GM04503 (cell line): ENCODE results near the gene TTLL7.
"Not testable (repeated sequence)": the region's sequence is repeated elsewhere in the genome, so short reads cannot be mapped to it uniquely, and the experiment has no call there.

ENCODE experiments used
- DNase-seq: peaks from one replicate; pipeline ENCODE4 v3.0.0-alpha.2; 2012; ENCODE audit warnings: low read depth

Gene TTLL7

DNA sequence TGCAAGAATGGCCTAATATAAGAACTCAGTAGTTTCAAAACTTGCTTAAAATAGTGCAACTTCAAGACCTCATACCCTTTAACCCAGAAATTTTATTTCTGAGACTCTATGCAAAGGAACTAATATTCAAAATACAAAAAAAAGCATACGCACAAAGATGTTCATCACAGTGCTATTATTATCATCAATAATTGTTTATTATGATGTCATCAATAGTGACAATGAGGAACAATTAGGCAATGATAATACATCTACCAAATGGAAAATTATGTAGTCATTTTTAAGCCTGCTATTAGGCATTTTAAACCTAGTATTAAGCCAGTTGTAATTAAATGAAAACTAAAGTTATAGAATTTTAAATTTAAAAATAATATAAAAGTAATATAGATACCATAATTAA lies 3.3 kb downstream of the TTLL7 start:
- DNase-seq, result no peak

DNA sequence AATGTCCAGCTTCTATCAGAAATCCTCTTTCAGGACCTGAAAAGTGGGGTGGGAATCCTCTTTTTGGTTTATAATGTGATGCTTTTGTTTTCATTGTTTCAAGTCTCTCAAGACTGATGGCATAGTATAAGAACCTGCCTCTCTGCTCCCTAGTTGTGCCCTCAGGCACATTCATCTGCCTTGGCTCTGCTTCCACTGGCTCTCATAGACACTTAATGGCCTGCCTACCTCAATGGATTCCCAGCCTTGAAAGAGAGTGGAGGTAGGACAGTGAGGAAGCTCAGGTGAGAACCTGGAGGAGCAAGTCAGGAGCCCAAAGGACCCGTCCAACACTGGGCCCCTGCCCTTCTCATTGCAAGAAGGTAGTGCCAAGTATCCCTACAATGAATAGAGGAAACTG lies 4.8 kb downstream of the TTLL7 start:
- no peak for DNase-seq

DNA sequence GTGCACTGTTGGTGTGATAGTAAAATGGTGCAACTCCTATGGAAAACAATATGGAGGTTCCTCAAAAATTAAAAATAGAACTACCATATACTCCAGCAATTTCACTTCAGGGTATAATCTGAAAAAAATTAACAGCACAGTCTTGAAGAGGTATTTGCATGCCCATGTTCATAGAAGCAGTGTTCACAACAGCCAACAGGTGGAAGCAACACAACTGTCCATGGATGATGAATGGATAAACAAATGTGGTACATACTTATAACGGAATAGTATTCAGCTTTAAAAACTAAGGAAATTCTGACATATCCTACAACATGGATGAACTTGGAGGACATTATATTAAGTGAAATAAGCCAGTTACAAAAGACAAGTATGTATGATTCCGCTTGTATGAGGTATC lies 8.2 kb downstream of the TTLL7 start:
- DNase-seq, result no peak

DNA sequence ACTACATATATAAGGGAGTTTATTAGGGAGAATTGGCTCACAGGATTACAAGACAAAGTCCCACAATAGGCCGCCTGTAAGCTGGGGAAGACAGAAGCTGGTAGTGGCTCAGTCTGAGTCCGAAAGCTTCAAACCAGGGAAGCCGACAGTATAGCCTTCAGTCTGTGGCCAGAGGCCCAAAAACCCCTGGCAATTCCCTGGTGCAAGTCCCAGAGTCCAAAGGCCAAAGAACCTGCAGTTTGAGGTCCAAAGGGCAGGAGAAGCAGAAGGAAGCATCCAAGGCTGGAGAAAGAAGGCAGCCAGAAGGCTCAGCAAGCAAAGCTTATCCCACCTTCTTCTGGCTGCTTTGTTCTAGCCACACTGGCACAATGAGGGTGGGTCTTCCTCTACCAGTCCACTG lies 13.9 kb downstream of the TTLL7 start:
- no peak for DNase-seq

DNA sequence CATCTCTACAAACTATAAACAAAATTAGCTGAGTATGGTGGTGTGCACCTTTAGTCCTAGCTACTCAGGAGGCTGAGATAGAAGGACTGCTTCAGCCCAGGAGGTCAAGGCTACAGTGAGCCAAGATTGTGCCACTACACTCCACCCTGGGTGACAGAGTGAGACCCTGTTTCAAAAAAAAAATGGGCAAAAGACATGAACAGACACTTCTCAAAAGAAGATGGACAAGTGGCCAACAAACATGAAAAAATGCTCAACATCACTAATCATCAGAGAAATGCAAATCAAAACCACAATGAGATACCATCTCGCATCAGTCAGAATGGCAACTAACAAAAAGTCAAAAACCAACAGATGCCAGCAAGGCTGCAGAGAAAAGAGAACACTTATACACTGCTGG lies 15.0 kb downstream of the TTLL7 start:
- not testable (repeated sequence) for DNase-seq

DNA sequence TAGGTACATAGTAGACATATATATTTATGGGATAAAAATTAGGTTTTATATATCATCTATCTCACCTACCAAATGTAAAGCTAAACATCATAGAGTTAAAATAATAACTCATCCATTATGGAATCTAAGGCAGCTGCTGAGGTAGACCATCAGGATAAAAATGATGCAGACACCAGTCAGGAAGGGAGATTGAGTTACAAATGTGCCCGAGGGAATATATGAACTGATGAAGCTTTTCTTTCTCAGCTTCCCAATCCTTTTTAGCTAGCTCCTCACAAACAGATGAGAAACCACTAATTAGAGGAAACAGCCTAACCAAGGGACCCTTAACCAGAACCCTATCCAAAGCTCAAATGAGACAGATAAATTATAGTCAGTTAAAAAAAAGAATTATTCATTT lies 20.9 kb downstream of the TTLL7 start:
- DNase-seq, result no peak

DNA sequence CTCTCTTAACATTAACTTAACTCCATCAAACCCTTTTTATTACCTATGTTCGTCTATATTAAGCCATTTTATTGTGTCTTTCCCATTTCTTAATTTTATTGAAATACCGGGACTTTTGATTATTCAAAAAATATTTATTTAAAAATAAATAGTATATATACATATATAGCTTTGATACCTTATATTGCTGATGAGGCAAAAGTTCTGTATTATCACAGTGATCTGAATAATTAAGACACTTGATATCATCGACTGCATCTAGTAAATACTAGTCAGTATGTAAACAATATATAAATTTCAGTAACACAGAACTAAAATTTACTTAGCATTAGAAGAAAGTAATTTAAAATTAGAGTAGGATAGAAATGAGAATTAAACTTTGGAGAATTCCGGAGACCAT lies 22.0 kb downstream of the TTLL7 start:
- no peak for DNase-seq

DNA sequence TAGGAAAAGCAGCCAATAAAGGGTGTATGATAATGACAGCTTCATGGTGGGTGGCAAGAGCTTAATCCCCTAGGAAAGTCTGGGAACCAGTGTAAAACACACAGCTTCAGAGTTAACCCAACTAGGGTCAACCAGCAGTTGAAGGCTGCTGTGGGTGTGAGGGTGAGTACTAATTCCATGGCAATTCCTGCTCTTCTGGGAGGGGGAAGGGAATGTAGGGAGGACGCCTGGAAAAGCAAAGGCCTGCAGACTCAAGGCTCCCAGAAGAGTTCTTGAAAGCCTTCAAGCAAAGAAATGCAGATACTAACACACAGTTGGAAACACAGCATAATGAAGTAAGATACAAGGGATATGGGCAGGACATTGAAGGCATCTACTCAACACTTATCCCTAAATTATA lies 28.1 kb downstream of the TTLL7 start:
- no peak for DNase-seq

DNA sequence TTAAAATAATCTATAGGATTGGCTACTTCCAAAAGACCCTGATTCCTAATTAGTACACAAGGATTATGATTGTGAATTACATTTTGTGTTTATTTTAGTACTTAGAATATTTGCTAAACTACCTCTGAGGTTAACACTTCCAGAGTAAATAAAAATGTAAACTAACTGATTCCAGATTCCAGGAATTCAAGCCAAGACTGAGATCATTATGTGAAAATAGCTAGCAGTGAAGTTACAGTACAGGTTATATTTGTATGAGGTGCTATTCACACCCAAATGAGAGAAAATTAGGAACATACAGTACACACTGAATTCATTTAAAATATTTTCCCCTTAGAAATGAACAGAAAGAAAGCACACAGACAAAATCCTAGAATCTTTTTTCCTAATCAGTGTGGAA lies 28.8 kb downstream of the TTLL7 start:
- DNase-seq, result no peak

DNA sequence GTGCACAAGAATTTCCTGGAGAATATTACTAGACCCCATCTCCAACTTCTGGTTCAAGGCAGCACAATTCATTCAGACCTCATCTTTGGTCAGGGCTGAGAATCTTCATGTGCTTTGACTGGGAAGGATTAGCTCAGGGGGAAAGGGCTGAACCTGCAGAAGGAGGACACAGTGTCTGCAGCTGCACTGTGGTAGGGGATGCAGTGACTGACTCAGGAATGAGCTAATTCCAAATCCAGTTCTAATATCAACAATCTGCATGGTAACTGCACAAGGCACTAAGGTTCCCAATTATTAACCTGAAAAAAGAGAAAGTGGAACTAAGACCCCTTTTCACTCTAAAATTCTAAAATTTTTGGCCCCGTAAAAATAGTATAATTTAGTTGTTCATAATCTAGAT lies 31.6 kb downstream of the TTLL7 start:
- DNase-seq, result no peak

DNA sequence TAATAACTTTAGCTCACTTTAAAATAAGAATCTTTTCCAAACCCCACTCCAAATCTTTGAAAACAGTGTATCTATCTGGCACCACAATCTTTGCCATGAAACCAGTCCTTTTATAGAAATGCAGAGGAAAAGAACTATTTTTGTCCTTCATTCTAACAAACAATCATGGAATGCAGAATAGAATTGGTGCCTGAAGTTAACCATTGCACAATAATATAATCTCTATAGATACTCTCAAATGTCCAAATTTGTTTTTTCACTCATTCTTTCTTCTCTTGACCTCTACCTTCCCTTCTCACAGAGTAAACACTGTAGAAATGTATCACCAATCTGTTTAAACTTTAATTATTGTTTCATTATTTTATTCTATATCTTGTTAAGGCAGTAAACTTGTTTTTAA lies 34.8 kb downstream of the TTLL7 start:
- DNase-seq, result no peak

DNA sequence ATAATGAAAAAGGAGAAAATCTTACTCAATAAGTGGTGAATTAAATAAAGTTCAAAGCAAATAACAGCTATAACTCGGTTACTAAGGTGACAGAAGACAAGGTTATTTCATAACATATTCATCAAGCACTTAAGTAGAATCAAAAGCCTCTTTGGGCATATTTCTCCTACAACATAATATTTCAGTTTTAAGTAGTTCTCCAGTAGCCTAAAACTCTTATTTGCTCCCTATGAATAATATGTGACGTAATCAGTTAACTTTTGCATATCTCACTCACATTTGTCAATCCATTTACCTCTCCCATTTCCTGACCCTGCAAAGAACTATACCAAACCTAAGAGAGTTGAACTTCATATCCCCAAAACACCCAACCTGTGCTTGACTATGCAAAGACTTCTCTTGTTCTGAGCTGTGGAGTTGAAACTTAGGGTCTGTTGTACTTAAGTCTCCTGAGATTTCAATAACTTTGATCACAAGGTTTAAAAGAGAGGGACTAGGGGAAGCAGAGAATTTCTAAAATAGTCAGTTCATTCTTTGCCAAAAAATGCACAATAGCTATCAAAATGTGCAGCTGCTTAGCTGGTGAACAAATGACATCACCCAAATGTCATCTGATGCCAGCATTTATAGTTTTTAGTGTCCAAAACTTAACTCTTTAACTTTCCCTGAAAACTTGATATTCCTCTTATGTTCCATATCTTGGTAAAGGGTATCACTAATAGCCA lies 37.2 kb downstream of the TTLL7 start:
- no peak for DNase-seq

DNA sequence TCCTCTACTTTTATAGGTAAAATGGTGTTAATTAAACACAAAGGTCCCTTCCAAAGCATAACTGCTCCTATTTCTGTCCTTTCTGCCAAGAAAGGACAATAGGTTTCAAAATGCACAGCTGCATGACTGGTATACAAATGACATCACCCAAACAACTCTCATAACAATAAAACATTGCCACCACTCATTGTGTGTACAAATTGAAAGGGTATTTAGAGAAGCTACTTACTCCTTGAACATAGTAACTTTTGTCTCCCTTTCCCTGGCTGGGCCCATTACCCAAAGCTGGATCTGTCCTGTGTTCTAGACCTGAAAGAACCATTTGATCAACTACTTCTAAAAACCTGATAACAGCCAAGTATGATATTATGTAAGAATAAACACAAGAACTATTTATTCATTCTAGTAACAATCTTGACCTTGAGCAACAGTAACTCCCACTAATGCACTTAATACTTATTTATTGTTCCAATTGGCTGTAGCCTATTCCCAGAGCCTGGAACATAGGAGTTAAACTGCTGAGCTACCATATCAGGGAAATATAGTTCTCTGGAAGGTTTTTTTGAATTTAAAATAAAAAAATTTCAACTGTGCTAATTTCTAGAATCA lies 38.2 kb downstream of the TTLL7 start:
- no peak for DNase-seq

DNA sequence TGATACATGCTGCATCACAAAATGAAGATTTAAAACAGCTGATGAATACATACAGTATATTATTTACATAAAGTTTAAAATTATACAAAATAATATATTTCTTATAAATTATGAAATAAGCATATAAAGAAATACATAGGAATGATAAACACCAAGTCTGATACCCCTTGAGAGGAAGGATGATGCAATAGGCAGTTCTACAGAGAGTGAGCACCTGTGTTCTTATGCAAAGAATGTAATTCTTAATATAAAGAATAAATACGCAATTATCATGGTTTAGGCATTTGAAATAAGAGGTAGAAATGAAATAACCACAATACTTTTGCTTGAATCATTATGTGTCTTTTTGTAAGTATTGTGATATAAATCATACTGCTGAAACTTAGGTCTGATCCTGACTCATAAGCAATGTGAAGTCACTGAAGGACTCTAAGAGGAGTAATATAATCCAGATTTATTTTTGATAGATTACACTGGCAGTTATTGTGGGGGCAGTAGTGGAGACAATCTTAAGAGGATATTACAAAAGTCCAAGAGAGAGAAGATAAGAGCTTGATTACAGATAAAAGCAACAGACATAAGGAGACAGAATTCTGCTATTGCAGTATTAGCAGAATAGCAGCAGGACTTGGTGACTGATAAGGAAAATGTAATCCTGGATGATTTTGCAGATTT lies 39.0 kb downstream of the TTLL7 start:
- no peak for DNase-seq

DNA sequence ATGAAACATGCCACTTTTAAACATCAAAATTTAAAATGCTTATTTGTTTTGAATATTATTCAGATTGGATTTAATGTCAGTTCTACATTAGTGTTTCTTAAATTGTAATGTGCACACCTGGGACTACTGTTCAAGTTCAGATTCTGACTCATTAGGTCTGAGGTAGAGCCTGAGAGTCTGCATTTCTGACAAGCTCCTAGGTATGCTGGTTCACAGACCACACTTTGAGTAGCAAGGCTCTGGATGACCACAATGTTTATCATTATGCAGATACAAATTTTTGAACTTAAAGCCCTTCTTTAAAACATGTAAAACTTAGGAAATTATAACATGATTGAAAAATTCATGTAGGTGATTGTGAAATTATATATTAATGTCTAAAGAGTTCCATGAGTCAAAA lies 40.2 kb downstream of the TTLL7 start:
- DNase-seq, result no peak

DNA sequence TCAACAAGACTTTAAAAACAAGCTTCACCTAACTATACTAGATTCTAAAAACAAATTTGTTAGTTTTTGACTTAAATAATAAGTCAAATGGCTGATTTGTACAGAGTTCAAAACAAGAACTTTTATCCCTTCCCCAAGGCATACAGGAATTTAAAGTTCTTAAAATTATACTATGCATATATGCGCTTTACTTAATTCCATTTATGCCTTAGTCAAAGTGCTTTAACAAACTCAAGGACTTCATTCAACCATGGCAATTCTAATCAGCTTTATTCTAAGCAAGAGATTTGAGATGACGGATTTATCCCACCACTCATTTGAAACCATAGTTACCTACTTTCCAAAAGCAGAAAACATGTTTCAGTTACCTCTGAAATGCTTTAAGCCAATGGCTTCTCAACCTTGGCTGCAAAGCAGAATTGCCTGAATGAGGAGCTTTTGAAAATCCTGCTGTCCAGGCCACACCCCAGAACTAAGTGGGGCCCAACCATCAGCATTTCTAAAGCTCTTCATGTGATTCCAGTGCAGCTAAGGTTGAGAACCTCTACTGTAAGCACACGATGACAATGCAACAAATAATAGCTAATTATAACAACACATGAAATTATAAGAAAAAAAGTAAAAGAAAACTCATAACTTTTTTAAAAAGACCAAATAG lies 44.6 kb downstream of the TTLL7 start:
- DNase-seq, result no peak

DNA sequence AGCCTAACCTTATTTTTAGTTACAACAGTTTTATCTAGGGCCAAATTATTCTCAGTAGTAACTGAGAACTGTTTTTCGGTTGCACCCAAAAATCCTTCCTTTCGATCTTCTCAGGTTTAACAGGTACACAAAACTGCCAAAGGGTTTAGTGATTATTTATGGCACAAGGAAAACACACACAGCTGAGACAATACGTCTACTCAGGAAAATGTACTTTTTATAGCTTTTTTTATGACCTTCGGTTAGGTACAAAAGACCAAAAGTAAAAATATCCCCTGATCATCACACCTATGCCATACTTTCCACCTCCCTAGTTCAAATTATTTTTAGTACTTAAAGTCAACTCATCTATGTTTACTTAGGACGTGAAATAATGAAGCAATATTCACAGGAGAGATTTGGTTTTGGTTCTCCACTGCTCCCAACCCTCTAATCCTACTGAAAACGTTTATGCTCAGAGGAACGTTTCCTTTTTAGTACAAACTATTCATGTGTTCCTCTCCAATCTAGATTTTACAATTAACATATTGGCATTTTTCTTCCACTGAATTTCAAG lies 48.7 kb downstream of the TTLL7 start:
- no peak for DNase-seq

DNA sequence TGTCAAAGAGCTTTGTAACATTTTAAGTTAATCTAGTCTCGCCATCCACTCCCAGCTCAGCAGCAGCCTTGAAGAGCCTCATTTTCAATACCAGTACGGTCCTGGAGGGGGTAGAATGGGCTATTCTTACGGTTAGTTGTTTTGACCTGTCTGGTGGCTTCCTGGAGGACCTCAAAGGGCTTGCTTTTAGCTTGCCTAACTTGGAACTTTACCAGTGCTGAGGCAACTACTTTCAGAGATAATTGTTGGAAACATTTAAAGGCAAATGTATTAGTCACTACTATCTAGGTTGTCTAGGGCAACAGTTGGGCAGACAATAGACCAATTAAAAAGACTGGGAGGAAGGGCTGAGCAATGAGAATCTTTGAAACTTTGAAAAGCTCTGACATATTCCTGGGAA lies 56.0 kb downstream of the TTLL7 start:
- DNase-seq, result peak; percentile 33

DNA sequence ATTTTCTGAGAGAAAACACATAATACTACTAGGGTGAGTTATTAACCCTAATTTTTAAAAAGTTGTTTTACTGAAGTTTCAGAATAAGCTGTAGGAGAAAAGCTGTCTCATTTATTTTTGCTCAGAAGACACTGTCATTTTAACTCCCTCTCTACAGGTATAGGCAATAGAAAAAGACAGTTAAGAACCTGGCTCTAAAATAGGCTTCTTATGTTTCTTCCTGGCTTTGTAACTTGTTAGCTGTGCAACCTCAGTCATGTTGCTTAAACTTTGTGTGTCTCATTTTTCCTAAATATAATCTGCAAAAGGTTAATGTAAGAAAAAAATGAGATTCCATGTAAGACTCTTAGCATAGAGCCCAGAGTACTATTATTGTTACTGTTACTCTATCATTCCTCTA lies 64.4 kb downstream of the TTLL7 start:
- no peak for DNase-seq

DNA sequence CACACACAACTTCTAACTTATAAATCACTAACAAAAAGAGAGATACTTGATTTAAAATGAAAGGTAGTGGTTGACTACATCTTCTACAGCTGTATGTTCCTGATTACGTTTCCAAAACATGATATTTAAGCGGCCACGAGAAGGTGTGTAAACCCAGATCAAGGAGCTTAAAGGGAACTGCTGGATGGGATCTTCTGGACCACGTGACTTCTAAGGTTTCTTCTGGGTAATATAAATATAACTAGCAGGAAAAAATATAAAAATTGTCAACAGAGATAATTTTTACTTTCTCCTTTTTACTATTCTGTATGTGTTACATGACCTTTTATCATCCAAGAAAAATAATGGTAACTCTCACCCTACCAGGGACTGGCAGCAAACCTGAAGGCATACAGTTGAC lies 66.2 kb downstream of the TTLL7 start:
- DNase-seq, result no peak

DNA sequence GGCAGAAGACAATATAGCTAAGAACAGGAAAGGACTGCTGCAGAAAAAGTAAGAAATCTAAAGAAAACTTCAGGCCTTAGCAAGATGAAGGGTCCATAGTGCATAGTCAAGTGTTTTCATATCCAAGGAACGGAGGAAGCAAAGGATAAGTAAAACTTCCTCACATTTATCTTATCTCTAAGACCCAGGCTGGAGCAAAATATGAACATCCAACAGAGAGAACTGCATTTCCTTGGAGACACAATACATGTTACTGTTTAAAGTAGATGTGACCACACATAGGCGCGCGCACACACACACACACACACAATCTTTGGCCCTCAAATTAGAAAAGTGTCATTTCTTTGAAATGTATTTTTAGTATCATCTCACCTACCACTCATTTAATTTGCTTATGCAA lies 66.7 kb downstream of the TTLL7 start:
- DNase-seq, result no peak

DNA sequence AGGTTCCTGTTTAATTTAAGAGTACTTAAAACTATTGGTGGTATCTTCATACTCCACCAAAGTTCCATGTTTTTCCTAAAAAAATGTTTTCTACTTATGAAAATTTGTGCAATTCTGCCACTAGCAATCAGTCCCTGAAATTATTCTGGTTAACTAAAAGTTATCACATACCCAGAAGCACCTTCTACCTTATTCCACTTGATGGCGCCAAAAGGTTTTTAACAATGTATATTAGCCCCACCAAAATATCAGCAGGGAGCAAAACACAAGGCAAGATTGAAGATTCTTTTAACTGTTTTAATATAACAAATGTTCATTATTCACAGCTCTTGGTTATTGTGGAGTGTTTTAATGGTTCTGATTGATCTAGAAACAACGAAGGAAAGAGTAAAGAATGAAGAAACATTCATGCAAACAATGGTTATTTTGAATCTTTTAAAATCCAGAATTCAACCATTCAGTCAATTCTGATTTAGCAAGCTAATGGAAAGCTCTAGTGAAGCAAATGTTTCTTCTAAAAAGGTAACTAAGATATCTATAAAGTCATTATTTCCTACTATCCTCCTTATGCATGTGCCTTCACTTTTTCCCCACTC lies 67.2 kb downstream of the TTLL7 start:
- DNase-seq, result peak; percentile 11
